WTC11 (cell line): ENCODE measurements around the gene SPZ1. TPM values are rescaled to one million over a fixed set of nuclear protein-coding genes. Genes with fewer than 3 reads are reported as not detected.

ENCODE experiments used
- ATAC-seq: fragments of 200-7000 bp; cut with Tn5 transposase; 2 replicates; pipeline ENCODE4 v1.10.0; 2021; ENCODE audit warnings: mild to moderate bottlenecking, moderate library complexity
- CTCF ChIA-PET: fragments of 300-600 bp; sonication (Branson Sonifier 250); formaldehyde crosslinking; loops from one replicate; lab custom pipeline; 2021; ENCODE audit warnings: antibody characterized with exemption; lab: Charles Lee
- POLR2A ChIA-PET: fragments of 350-600 bp; sonication (Branson Sonifier 250); formaldehyde crosslinking; loops from one replicate; lab custom pipeline; 2021; ENCODE audit warnings: antibody characterized with exemption; lab: Charles Lee
- DNase-seq: peaks from one replicate; pipeline ENCODE4 v3.0.0; 2021; ENCODE audit warnings: low spot score
- H3K27ac Mint-ChIP-seq: 2 replicates; pipeline ENCODE4 v1.8.0; 2021; ENCODE audit warnings: mixed read lengths
- H3K27me3 Mint-ChIP-seq: 2 replicates; pipeline ENCODE4 v1.8.0; 2021; ENCODE audit warnings: low read depth, mild to moderate bottlenecking, moderate library complexity, mixed read lengths
- H3K36me3 Mint-ChIP-seq: 2 replicates; pipeline ENCODE4 v1.8.0; 2021; ENCODE audit warnings: mixed read lengths
- H3K4me1 Mint-ChIP-seq: 2 replicates; pipeline ENCODE4 v1.8.0; 2022; ENCODE audit warnings: mixed read lengths
- H3K4me3 Mint-ChIP-seq: 2 replicates; pipeline ENCODE4 v1.8.0; 2021; ENCODE audit warnings: mild to moderate bottlenecking, moderate library complexity, mixed read lengths
- H3K9me3 Mint-ChIP-seq: 2 replicates; pipeline ENCODE4 v1.8.0; 2021; ENCODE audit warnings: mixed read lengths
- GTF2I ChIP-seq: fragments of 250-450 bp; sonication (Bioruptor Pico); conservative IDR thresholded peaks from 2 replicates; pipeline ENCODE4 v1.4.0; 2021; ENCODE audit warnings: mild to moderate bottlenecking
- JUN ChIP-seq: sonication (generic); formaldehyde crosslinking; IDR thresholded peaks from 2 replicates; pipeline ENCODE4 v1.8.0; 2023; ENCODE audit warnings: mild to moderate bottlenecking, missing genetic modification reagents
- MXD4 ChIP-seq: fragments of 250-450 bp; sonication (Bioruptor Pico); IDR thresholded peaks from 2 replicates; pipeline ENCODE4 v1.8.0; 2021; ENCODE audit warnings: mild to moderate bottlenecking, moderate library complexity, borderline replicate concordance
- NFATC4 ChIP-seq: fragments of 250-450 bp; sonication (Bioruptor Pico); IDR thresholded peaks from 2 replicates; pipeline ENCODE4 v1.9.0; 2021; ENCODE audit warnings: mild to moderate bottlenecking
- NFYB ChIP-seq: sonication (generic); formaldehyde crosslinking; conservative IDR thresholded peaks from 2 replicates; pipeline ENCODE4 v1.8.0; 2022; ENCODE audit warnings: low read depth, missing genetic modification reagents
- NR1H2 ChIP-seq: sonication (generic); formaldehyde crosslinking; IDR thresholded peaks from 2 replicates; pipeline ENCODE4 v1.9.0; 2021; ENCODE audit warnings: mild to moderate bottlenecking, moderate library complexity, missing genetic modification reagents
- OVOL2 ChIP-seq: fragments of 250-450 bp; sonication (Bioruptor Pico); IDR thresholded peaks from 2 replicates; pipeline ENCODE4 v1.9.0; 2021; ENCODE audit warnings: mild to moderate bottlenecking, borderline replicate concordance
- PRRX2 ChIP-seq: fragments of 250-450 bp; sonication (Bioruptor Pico); IDR thresholded peaks from 2 replicates; pipeline ENCODE4 v1.8.0; 2021; ENCODE audit warnings: mild to moderate bottlenecking
- SOX15 ChIP-seq: fragments of 250-450 bp; sonication (Bioruptor Pico); IDR thresholded peaks from 2 replicates; pipeline ENCODE4 v1.9.0; 2021; ENCODE audit warnings: mild to moderate bottlenecking
- TEAD4 ChIP-seq: sonication (generic); formaldehyde crosslinking; IDR thresholded peaks from 2 replicates; pipeline ENCODE4 v1.8.0; 2022; ENCODE audit warnings: mild to moderate bottlenecking, missing genetic modification reagents
- ZBTB21 ChIP-seq: sonication (generic); formaldehyde crosslinking; IDR thresholded peaks from 2 replicates; pipeline ENCODE4 v1.8.1; 2023; ENCODE audit warnings: mild to moderate bottlenecking, missing genetic modification reagents, borderline replicate concordance
- ZNF121 ChIP-seq: sonication (generic); formaldehyde crosslinking; IDR thresholded peaks from 2 replicates; pipeline ENCODE4 v1.8.0; 2023; ENCODE audit warnings: missing genetic modification reagents
- ZNF138 ChIP-seq: sonication (generic); formaldehyde crosslinking; conservative IDR thresholded peaks from 2 replicates; pipeline ENCODE4 v1.8.1; 2022; ENCODE audit warnings: mild to moderate bottlenecking, moderate library complexity, missing genetic modification reagents
- ZNF232 ChIP-seq: sonication (generic); formaldehyde crosslinking; IDR thresholded peaks from 2 replicates; pipeline ENCODE4 v1.8.0; 2022; ENCODE audit warnings: mild to moderate bottlenecking, missing genetic modification reagents
- ZNF317 ChIP-seq: sonication (generic); formaldehyde crosslinking; IDR thresholded peaks from 2 replicates; pipeline ENCODE4 v1.8.1; 2023; ENCODE audit warnings: low read depth, mild to moderate bottlenecking, moderate library complexity, missing genetic modification reagents, borderline replicate concordance
- ZNF423 ChIP-seq: fragments of 250-450 bp; sonication (Bioruptor Pico); IDR thresholded peaks from 2 replicates; pipeline ENCODE4 v2.1.2; 2022; ENCODE audit warnings: mild to moderate bottlenecking, moderate library complexity
- total RNA-seq: library from RNA; stranded (reverse); gene quantifications from 3 replicates; pipeline ENCODE4 v1.2.3, GENCODE V29; 2021
- TF ChIP-seq, protein P1 (sequence below): sonication (generic); formaldehyde crosslinking; conservative IDR thresholded peaks from 2 replicates; pipeline ENCODE4 v1.8.1; 2023; ENCODE audit warnings: mild to moderate bottlenecking, low read depth, missing genetic modification reagents, moderate library complexity
- TF ChIP-seq, protein P2 (sequence below): fragments of 250-450 bp; sonication (Bioruptor Pico); IDR thresholded peaks from 2 replicates; pipeline ENCODE4 v1.9.0; 2021; ENCODE audit warnings: mild to moderate bottlenecking
- TF ChIP-seq, protein P3 (sequence below): fragments of 250-450 bp; sonication (Bioruptor Pico); IDR thresholded peaks from 2 replicates; pipeline ENCODE4 v2.1.2; 2022; ENCODE audit warnings: mild to moderate bottlenecking, moderate library complexity
- TF ChIP-seq, protein P4 (sequence below): fragments of 250-450 bp; sonication (Bioruptor Pico); IDR thresholded peaks from 2 replicates; pipeline ENCODE4 v1.9.0; 2021; ENCODE audit warnings: moderate library complexity, mild to moderate bottlenecking, inconsistent platforms, borderline replicate concordance
- TF ChIP-seq, protein P5 (sequence below): fragments of 250-450 bp; sonication (Bioruptor Pico); IDR thresholded peaks from 2 replicates; pipeline ENCODE4 v1.8.0; 2021; ENCODE audit warnings: mild to moderate bottlenecking
- TF ChIP-seq, protein P6 (sequence below): sonication (generic); formaldehyde crosslinking; IDR thresholded peaks from 2 replicates; pipeline ENCODE4 v1.8.1; 2022; ENCODE audit warnings: low read depth, missing genetic modification reagents, borderline replicate concordance

SPZ1 gene
- total RNA-seq, 1 experiment from 2014 or later: not detected

DNA sequence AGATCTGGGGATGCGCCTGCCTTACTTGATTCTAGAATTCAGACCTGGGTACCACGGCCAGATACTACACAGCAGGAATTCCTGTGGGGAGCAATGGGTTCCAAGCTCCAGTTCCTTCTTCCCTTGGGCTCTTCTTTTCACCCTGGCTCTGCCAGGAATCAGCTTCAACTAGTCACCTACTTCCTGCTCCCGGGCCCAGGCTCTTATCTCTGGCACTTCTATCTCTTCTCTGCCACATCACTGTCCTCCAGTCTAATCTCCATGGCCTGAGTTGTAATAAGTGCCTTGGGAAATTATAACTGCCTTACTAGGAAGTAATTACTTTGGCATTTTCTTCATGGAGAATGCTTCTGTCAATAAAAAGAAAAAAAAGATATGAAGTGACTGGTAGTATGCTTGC, 37.7 kb upstream of the SPZ1 start (continued):
- TF ChIP-seq, protein P1, sequence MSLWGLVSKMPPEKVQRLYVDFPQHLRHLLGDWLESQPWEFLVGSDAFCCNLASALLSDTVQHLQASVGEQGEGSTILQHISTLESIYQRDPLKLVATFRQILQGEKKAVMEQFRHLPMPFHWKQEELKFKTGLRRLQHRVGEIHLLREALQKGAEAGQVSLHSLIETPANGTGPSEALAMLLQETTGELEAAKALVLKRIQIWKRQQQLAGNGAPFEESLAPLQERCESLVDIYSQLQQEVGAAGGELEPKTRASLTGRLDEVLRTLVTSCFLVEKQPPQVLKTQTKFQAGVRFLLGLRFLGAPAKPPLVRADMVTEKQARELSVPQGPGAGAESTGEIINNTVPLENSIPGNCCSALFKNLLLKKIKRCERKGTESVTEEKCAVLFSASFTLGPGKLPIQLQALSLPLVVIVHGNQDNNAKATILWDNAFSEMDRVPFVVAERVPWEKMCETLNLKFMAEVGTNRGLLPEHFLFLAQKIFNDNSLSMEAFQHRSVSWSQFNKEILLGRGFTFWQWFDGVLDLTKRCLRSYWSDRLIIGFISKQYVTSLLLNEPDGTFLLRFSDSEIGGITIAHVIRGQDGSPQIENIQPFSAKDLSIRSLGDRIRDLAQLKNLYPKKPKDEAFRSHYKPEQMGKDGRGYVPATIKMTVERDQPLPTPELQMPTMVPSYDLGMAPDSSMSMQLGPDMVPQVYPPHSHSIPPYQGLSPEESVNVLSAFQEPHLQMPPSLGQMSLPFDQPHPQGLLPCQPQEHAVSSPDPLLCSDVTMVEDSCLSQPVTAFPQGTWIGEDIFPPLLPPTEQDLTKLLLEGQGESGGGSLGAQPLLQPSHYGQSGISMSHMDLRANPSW: no peak
- TF ChIP-seq TEAD4 (CRISPR knock-in tag) (no peak), ZNF317 (CRISPR knock-in tag) (no peak), MXD4 (no peak), OVOL2 (no peak)
- TF ChIP-seq, protein P2, sequence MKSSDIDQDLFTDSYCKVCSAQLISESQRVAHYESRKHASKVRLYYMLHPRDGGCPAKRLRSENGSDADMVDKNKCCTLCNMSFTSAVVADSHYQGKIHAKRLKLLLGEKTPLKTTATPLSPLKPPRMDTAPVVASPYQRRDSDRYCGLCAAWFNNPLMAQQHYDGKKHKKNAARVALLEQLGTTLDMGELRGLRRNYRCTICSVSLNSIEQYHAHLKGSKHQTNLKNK (CRISPR knock-in tag): no peak

DNA sequence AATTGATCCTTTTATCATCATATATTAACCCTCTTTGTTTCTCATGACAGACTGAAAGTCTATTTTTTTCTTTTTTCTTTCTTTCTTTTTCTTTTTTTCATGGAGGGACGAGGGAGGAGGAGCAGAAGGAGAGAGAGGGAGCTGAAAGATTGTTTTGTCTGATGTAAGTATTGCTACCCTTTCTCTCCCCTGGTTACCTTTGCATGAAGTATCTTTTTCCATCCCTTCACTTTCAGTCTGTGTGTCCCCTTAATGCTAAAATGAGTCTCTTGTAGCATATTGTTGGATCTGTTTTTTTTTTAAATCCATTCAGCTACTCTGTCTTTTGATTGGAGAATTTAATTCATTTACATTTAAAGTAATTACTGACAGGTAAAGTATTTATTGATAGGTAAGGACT, 36.4 kb upstream of the SPZ1 start:
- Mint-ChIP-seq H3K27me3 (no peaks in the 10 kb centered on the region), H3K36me3 (no peaks in the 10 kb centered on the region), H3K27ac (no peak overlapping the region), H3K4me1 (peaks cover 6% of the 10 kb centered on the region), H3K9me3 (no peaks in the 10 kb centered on the region), H3K4me3 (no peak overlapping the region)
- no peak for ATAC-seq
- DNase-seq: no peak
- ChIA-PET POLR2A (no interaction called here), CTCF (no interaction called here)
- TF ChIP-seq, protein P3, sequence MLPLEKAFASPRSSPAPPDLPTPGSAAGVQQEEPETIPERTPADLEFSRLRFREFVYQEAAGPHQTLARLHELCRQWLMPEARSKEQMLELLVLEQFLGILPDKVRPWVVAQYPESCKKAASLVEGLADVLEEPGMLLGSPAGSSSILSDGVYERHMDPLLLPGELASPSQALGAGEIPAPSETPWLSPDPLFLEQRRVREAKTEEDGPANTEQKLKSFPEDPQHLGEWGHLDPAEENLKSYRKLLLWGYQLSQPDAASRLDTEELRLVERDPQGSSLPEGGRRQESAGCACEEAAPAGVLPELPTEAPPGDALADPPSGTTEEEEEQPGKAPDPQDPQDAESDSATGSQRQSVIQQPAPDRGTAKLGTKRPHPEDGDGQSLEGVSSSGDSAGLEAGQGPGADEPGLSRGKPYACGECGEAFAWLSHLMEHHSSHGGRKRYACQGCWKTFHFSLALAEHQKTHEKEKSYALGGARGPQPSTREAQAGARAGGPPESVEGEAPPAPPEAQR (CRISPR knock-in tag): no peak
- no peak for TF ChIP-seq SOX15 (CRISPR knock-in tag)
- no peak for TF ChIP-seq ZNF121 (CRISPR knock-in tag)
- TF ChIP-seq, protein P4, sequence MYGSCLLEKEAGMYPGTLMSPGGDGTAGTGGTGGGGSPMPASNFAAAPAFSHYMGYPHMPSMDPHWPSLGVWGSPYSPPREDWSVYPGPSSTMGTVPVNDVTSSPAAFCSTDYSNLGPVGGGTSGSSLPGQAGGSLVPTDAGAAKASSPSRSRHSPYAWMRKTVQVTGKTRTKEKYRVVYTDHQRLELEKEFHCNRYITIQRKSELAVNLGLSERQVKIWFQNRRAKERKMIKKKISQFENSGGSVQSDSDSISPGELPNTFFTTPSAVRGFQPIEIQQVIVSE (CRISPR knock-in tag): no peak
- no peak for TF ChIP-seq ZNF317 (CRISPR knock-in tag)
- no peak for TF ChIP-seq NFATC4 (CRISPR knock-in tag)
- TF ChIP-seq NR1H2 (CRISPR knock-in tag): no peak
- TF ChIP-seq, protein P1: no peak
- no peak for TF ChIP-seq ZNF138 (CRISPR knock-in tag)
- no peak for TF ChIP-seq ZNF232
- TF ChIP-seq, protein P5, sequence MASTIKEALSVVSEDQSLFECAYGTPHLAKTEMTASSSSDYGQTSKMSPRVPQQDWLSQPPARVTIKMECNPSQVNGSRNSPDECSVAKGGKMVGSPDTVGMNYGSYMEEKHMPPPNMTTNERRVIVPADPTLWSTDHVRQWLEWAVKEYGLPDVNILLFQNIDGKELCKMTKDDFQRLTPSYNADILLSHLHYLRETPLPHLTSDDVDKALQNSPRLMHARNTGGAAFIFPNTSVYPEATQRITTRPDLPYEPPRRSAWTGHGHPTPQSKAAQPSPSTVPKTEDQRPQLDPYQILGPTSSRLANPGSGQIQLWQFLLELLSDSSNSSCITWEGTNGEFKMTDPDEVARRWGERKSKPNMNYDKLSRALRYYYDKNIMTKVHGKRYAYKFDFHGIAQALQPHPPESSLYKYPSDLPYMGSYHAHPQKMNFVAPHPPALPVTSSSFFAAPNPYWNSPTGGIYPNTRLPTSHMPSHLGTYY (CRISPR knock-in tag): no peak
- no peak for TF ChIP-seq PRRX2 (CRISPR knock-in tag)
- TF ChIP-seq TEAD4 (CRISPR knock-in tag): no peak
- no peak for TF ChIP-seq GTF2I
- TF ChIP-seq NFYB (CRISPR knock-in tag): no peak
- no peak for TF ChIP-seq JUN (CRISPR knock-in tag)
- TF ChIP-seq, protein P6, sequence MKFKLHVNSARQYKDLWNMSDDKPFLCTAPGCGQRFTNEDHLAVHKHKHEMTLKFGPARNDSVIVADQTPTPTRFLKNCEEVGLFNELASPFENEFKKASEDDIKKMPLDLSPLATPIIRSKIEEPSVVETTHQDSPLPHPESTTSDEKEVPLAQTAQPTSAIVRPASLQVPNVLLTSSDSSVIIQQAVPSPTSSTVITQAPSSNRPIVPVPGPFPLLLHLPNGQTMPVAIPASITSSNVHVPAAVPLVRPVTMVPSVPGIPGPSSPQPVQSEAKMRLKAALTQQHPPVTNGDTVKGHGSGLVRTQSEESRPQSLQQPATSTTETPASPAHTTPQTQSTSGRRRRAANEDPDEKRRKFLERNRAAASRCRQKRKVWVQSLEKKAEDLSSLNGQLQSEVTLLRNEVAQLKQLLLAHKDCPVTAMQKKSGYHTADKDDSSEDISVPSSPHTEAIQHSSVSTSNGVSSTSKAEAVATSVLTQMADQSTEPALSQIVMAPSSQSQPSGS (CRISPR knock-in tag): no peak
- TF ChIP-seq ZBTB21 (CRISPR knock-in tag): no peak
- TF ChIP-seq ZNF423 (CRISPR knock-in tag): no peak
- TF ChIP-seq, all 79 proteins: peak for 0
